Right lobe of liver (tissue), 4 donors: ENCODE results near the gene MORC4.

Experiments
- CTCF ChIP-seq, 4 donors: fragments of 200-600 bp in 3 of 4; fragments of 450-650 bp in 1 of 4; IDR thresholded peaks; one replicate each; pipeline versions ENCODE4 v1.5.1 to v1.8.0; 2016 to 2022; ENCODE audit warnings: antibody characterized with exemption in 4 of 4, mild to moderate bottlenecking in 2 of 4
- POLR2A ChIP-seq: fragments of 450-650 bp; IDR thresholded peaks from one replicate; pipeline ENCODE4 v1.6.1; 2017; ENCODE audit warnings: antibody characterized with exemption, mild to moderate bottlenecking
- donor health status: DM: no; HTN: no; CAD: no.
- donor health status: DM: no; HTN: no; CAD: no.
- donor health status: DM: no; HTN: yes; CAD: no.

DNA sequence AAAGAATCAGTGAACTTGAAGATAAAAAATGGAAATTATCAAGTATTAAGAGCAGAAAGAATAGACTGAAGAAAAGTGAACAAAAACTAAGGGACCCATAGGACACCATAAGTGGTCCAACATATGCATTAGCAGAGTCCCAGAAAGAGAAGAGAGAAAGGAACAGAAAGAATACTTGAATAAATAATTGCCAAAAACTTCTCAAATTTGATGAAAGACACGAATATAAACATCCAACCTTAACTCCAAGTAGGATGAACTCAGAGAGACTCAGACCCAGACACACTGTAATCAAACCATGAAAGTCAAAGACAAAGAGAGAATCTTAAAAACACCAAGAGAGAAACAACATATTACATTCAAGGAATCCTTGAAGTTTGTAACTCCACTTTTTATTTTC lies 35.7 kb downstream of the MORC4 start:
- TF ChIP-seq CTCF (IDR thresholded peaks at IDR 0.05) (no peak), POLR2A (no peak)
